Left lung (tissue), 10 donors: ENCODE results near the gene STOX2. TPM values are rescaled to one million over a fixed set of nuclear protein-coding genes. Genes with fewer than 3 reads are reported as not detected.

Source experiments
- ATAC-seq: fragments of 200-7000 bp; cut with Tn5 transposase; one replicate; pipeline ENCODE4 v1.9.1; 2020; ENCODE audit warnings: moderate library complexity
- DNase-seq, 4 donors: peaks; one replicate each; pipeline ENCODE4 v3.0.0-alpha.2; 2013 to 2020
- H3K27ac ChIP-seq, 2 donors: fragments of 200-600 bp; sonication (generic) in 1 of 2; one replicate each; pipeline versions ENCODE4 v1.5.0 to v1.8.0; 2020 to 2021
- H3K27me3 ChIP-seq, 2 donors: fragments of 200-600 bp; sonication (generic) in 1 of 2; one replicate each; pipeline versions ENCODE4 v1.5.0 to v1.8.0; 2020 to 2021
- H3K36me3 ChIP-seq, 2 donors: fragments of 200-600 bp; sonication (generic) in 1 of 2; one replicate each; pipeline versions ENCODE4 v1.5.0 to v1.8.0; 2020 to 2021
- H3K4me1 ChIP-seq, 2 donors: fragments of 200-600 bp; one replicate each; pipeline ENCODE4 v1.8.0; 2021
- H3K4me3 ChIP-seq, 2 donors: fragments of 200-600 bp; sonication (generic) in 1 of 2; one replicate each; pipeline versions ENCODE4 v1.5.0 to v1.8.0; 2020 to 2021; ENCODE audit warnings: mild to moderate bottlenecking in 1 of 2
- H3K9me3 ChIP-seq, 2 donors: fragments of 200-600 bp; sonication (generic) in 1 of 2; one replicate each; pipeline versions ENCODE4 v1.5.0 to v1.8.0; 2020 to 2021
- intact Hi-C, 2 donors: fragments of 100-400 bp; cut with DNase I; formaldehyde crosslinking; loops; one replicate each; pipeline versions ENCODE4 v1.11.2 to v1.14.2; 2022
- polyA plus RNA-seq, 6 donors: library from polyadenylated mRNA; unstranded; fragments of 120-200 nt; gene quantifications; one replicate each; pipeline ENCODE4 v1.2.1, GENCODE V29; 2013; ENCODE audit not compliant: insufficient read length in 6 of 6
- total RNA-seq, 2 donors: library from RNA; stranded (reverse); fragmentation: NEBNext Ultra II Directional; extraction: Animal tissue kit (Norgen Biotek cat#: 25700); gene quantifications; one replicate each; pipeline ENCODE4 v1.2.1, GENCODE V29; 2021
- TF ChIP-seq, protein P1 (sequence below), 2 donors: fragments of 200-600 bp; sonication (generic) in 1 of 2; IDR thresholded peaks; one replicate each; pipeline versions ENCODE4 v1.5.0 to v1.8.0; 2021; ENCODE audit warnings: antibody characterized with exemption in 2 of 2
- donor health status: DM: no; HTN: yes; CAD: no.
- donor health status: DM: no; HTN: no; CAD: no.

The STOX2 gene
- total and polyA plus RNA-seq, 8 donors, result 12.4 to 19.5 (median 16.4) TPM

DNA sequence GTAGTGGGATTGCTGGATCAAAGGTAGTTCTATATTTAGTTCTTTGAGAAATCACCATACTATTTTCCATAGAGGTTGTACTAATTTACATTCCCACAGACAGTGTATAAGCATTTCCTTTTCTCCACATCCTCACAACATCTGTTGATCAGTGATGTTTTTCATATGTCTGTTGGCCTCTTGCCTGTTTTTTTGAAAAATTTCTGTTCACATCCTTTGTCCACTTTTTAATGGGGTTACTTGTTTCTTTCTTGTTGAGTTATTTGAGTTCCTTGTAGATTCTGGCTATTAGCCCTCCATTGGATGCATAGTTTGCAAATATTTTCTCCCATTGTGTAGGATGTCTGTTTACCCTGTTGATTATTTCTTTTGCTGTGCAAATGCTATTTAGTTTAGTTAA, 72.6 kb downstream of the STOX2 start:
- no peak overlapping the region for H3K27ac ChIP-seq
- no peaks in the 10 kb centered on the region for H3K4me1 ChIP-seq
- DNase-seq (no peak), ATAC-seq (no peak)
- peaks cover 6 to 20% of the 10 kb centered on the region in 2 donors for H3K9me3 ChIP-seq
- no peak overlapping the region for H3K4me3 ChIP-seq
- TF ChIP-seq, protein P1, sequence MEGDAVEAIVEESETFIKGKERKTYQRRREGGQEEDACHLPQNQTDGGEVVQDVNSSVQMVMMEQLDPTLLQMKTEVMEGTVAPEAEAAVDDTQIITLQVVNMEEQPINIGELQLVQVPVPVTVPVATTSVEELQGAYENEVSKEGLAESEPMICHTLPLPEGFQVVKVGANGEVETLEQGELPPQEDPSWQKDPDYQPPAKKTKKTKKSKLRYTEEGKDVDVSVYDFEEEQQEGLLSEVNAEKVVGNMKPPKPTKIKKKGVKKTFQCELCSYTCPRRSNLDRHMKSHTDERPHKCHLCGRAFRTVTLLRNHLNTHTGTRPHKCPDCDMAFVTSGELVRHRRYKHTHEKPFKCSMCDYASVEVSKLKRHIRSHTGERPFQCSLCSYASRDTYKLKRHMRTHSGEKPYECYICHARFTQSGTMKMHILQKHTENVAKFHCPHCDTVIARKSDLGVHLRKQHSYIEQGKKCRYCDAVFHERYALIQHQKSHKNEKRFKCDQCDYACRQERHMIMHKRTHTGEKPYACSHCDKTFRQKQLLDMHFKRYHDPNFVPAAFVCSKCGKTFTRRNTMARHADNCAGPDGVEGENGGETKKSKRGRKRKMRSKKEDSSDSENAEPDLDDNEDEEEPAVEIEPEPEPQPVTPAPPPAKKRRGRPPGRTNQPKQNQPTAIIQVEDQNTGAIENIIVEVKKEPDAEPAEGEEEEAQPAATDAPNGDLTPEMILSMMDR (IDR thresholded peaks at IDR 0.05), result no peak
- no peaks in the 10 kb centered on the region for H3K36me3 ChIP-seq
- no peaks in the 10 kb centered on the region for H3K27me3 ChIP-seq
- intact Hi-C loops, result no loop called here

GRCh38 chr4:183984566-183984965, 79.5 kb downstream of the STOX2 start:
- ATAC-seq (no peak), DNase-seq (peak in 1 of 4 donors; percentile 44)
- Histone ChIP-seq H3K4me3 (no peak overlapping the region), H3K9me3 (no peaks in the 10 kb centered on the region), H3K36me3 (no peaks in the 10 kb centered on the region), H3K4me1 (peaks cover 0 to 20% of the 10 kb centered on the region in 2 donors), H3K27ac (no peak overlapping the region), H3K27me3 (no peaks in the 10 kb centered on the region)
- intact Hi-C loops, result no loop called here
- TF ChIP-seq, protein P1 (IDR thresholded peaks at IDR 0.05), result no peak

GRCh38 chr4:183985786-183986185, 80.7 kb downstream of the STOX2 start:
- H3K36me3 ChIP-seq, result no peaks in the 10 kb centered on the region
- no peaks in the 10 kb centered on the region for H3K27me3 ChIP-seq
- H3K27ac ChIP-seq, result no peak overlapping the region
- no peak overlapping the region for H3K4me3 ChIP-seq
- intact Hi-C loops, result no loop called here
- TF ChIP-seq, protein P1 (IDR thresholded peaks at IDR 0.05), result no peak
- H3K9me3 ChIP-seq, result no peaks in the 10 kb centered on the region
- ATAC-seq (no peak), DNase-seq (no peak)
- peaks cover 0 to 26% of the 10 kb centered on the region in 2 donors for H3K4me1 ChIP-seq

DNA sequence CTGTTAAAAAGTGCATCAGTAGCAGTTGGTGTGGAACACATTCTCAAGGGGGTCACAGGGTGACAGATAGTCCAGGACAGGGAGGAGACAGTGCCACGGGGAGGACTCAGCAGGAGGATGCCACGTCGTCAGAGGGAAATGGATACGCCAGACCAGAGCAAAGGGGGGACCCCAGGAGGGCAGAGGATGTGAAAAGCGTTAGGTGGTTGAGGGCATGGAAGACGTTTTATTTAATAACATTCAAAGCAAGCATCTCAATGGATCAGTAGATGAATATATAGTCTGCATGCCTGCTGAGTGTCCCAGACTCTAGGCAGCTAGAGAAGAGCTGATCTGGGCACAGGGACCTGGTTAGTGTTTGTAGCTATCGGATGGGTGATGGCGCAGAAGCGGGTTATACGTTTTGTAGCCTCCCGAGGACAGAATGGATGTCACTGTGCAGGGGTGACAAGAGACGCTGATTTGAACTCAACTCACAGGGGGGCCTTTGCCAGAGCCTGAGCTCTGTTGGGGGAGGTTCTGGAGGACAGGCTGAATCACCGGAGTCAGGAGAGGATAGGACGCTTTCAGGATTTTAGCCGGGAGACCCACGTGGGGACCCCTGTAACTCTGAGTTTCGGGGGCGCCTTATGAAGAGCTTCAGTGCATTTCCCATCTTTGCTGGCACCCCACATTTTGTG, 81.3 kb downstream of the STOX2 start:
- intact Hi-C loops, result no loop called here
- Histone ChIP-seq H3K36me3 (no peaks in the 10 kb centered on the region), H3K27ac (no peak overlapping the region), H3K27me3 (no peaks in the 10 kb centered on the region), H3K4me3 (no peak overlapping the region), H3K9me3 (no peaks in the 10 kb centered on the region), H3K4me1 (peaks cover 0 to 26% of the 10 kb centered on the region in 2 donors)
- TF ChIP-seq, protein P1 (IDR thresholded peaks at IDR 0.05), result no peak
- ATAC-seq, result no peak
- DNase-seq, result no peak

- DNase-seq (peak; percentile 48 to 88 (median 76)), ATAC-seq (peak; percentile 94)
- TF ChIP-seq, protein P1 (IDR thresholded peaks at IDR 0.05), result no peak
These were observed 82.2 kb downstream of the STOX2 start for GRCh38 chr4:183986971-183987946.

More at GRCh38 chr4:183986971-183987946, 82.2 kb downstream of the STOX2 start:
- peak overlapping the region; percentile 17 to 18 for H3K4me3 ChIP-seq
- no peaks in the 10 kb centered on the region for H3K36me3 ChIP-seq
- H3K4me1 ChIP-seq, result peaks cover 0 to 26% of the 10 kb centered on the region in 2 donors
- peak overlapping the region; percentile 49 to 71 for H3K27ac ChIP-seq
- no peaks in the 10 kb centered on the region for H3K9me3 ChIP-seq
- intact Hi-C loops, result no loop called here
- no peaks in the 10 kb centered on the region for H3K27me3 ChIP-seq
